Keratinocyte (primary cell): ENCODE measurements around the gene UPK3A. TPM values are rescaled to one million over a fixed set of nuclear protein-coding genes. Genes with fewer than 3 reads are reported as not detected.
A peak's percentile ranks its signal among the peaks of the same experiment; 100 is the strongest.

Source experiments
- DNase-seq: peaks from one replicate; pipeline ENCODE4 v3.0.0-alpha.2; 2011; ENCODE audit warnings: low read depth, missing footprints, low spot score
- FAIRE-seq: peaks from 2 replicates; lab custom pipeline; 2011; peaks lifted over from hg19 to GRCh38; lab: Jason Lieb, UNC
- H2AFZ ChIP-seq: 2 replicates; pipeline ENCODE4 v1.6.0; 2012; ENCODE audit warnings: low read length, control low read depth, inconsistent platforms; ENCODE audit not compliant: control insufficient read depth
- H3K27ac ChIP-seq: 2 replicates; pipeline ENCODE4 v1.5.1; 2011; ENCODE audit warnings: low read length; ENCODE audit not compliant: control insufficient read depth, insufficient read depth
- H3K27me3 ChIP-seq: 3 replicates; pipeline ENCODE4 v1.6.0; 2011; ENCODE audit warnings: low read length; ENCODE audit not compliant: control insufficient read depth, insufficient read depth; ENCODE audit errors: extremely low read depth
- H3K36me3 ChIP-seq, 2 experiments: 2 replicates in 1 of 2; 3 replicates in 1 of 2; pipeline ENCODE4 v1.5.1; 2011; ENCODE audit warnings: low read length in 2 of 2, mild to moderate bottlenecking in 1 of 2; ENCODE audit not compliant: control insufficient read depth in 2 of 2, insufficient read depth in 2 of 2; ENCODE audit errors: extremely low read depth in 1 of 2
- H3K4me1 ChIP-seq: 3 replicates; pipeline ENCODE4 v1.5.1; 2011; ENCODE audit warnings: low read length; ENCODE audit not compliant: control insufficient read depth, insufficient read depth; ENCODE audit errors: extremely low read depth
- H3K4me2 ChIP-seq: 3 replicates; pipeline ENCODE4 v1.6.0; 2011; ENCODE audit warnings: low read depth, low read length; ENCODE audit not compliant: control insufficient read depth, insufficient read depth; ENCODE audit errors: extremely low read depth
- H3K4me3 ChIP-seq, 3 experiments: fragments of 200-600 bp in 1 of 3; sonication (generic) in 1 of 3; 2 replicates in 2 of 3; 3 replicates in 1 of 3; pipeline ENCODE4 v1.5.1; 2011 to 2016; ENCODE audit warnings: low read length in 3 of 3, mild to moderate bottlenecking in 3 of 3, control low read depth in 2 of 3, inconsistent platforms in 1 of 3, low read depth in 1 of 3, mixed read lengths in 1 of 3, mixed run types in 1 of 3, moderate library complexity in 1 of 3; ENCODE audit not compliant: control insufficient read depth in 2 of 3, insufficient read depth in 2 of 3; ENCODE audit errors: extremely low read depth in 1 of 3
- H3K79me2 ChIP-seq: 2 replicates; pipeline ENCODE4 v1.6.0; 2012; ENCODE audit warnings: low read length; ENCODE audit not compliant: control insufficient read depth, insufficient read depth
- H3K9ac ChIP-seq: 3 replicates; pipeline ENCODE4 v1.6.0; 2011; ENCODE audit warnings: low read length; ENCODE audit not compliant: control insufficient read depth, insufficient read depth; ENCODE audit errors: extremely low read depth
- H3K9me1 ChIP-seq: 3 replicates; pipeline ENCODE4 v1.6.0; 2011; ENCODE audit warnings: low read length; ENCODE audit not compliant: control insufficient read depth, insufficient read depth; ENCODE audit errors: extremely low read depth
- H3K9me3 ChIP-seq: 2 replicates; pipeline ENCODE4 v1.5.1; 2012; ENCODE audit warnings: low read depth, low read length; ENCODE audit not compliant: control insufficient read depth
- H4K20me1 ChIP-seq: 3 replicates; pipeline ENCODE4 v1.6.0; 2011; ENCODE audit warnings: low read length; ENCODE audit not compliant: control insufficient read depth, insufficient read depth; ENCODE audit errors: extremely low read depth
- CTCF ChIP-seq, 3 experiments: IDR thresholded peaks in 1 of 3; conservative IDR thresholded peaks in 1 of 3; optimal IDR thresholded peaks in 1 of 3; 2 replicates in 2 of 3; 3 replicates in 1 of 3; pipeline versions ENCODE3 to v1.5.1; 2011; ENCODE audit warnings: low read length in 3 of 3, mild to moderate bottlenecking in 3 of 3, moderate library complexity in 2 of 3, control low read depth in 1 of 3, inconsistent platforms in 1 of 3; ENCODE audit not compliant: insufficient read depth in 2 of 3; ENCODE audit errors: extremely low read depth in 1 of 3
- EZH2 ChIP-seq: IDR thresholded peaks from one replicate; pipeline ENCODE4 v1.6.1; 2012; ENCODE audit warnings: inconsistent platforms, mild to moderate bottlenecking, low read length, moderate library complexity
- dilution Hi-C: fragments of 300-500 bp; cut with MboI; formaldehyde crosslinking; loops from one replicate; pipeline ENCODE4 v1.7.0; 2020; ENCODE audit warnings: low sequenced_read_pairs; ENCODE audit not compliant: extremely low pct_ligation_motif_present
- polyA plus RNA-seq, 5 experiments: library from polyadenylated mRNA; depleted of rRNA in 3 of 5; stranded (reverse) in 3 of 5; stranded (forward) in 1 of 5; unstranded in 1 of 5; fragments of >200 nt; gene quantifications; 1 replicate in 1 of 5; 2 replicates in 3 of 5; 3 replicates in 1 of 5; pipeline versions ENCODE4 v1.2.1 to v1.2.3, GENCODE V29; 2011 to 2012; ENCODE audit warnings: missing spikeins in 2 of 5, low read depth in 1 of 5, low replicate concordance in 1 of 5

The UPK3A gene
- polyA plus RNA-seq, 1 donor (not counting 4 experiments of a cell fraction or from before 2014, with no cell fraction given) = not detected

- H3K4me3 ChIP-seq = no peak overlapping the region
- no peak for DNase-seq
- no peak overlapping the region for H3K9ac ChIP-seq
- no peak for FAIRE-seq
- dilution Hi-C loops = no loop called here
- H3K4me1 ChIP-seq = peaks cover 31% of the 10 kb centered on the region
- H3K9me1 ChIP-seq = no peaks in the 10 kb centered on the region
- no peaks in the 10 kb centered on the region for H3K27me3 ChIP-seq
- H3K4me2 ChIP-seq = no peak overlapping the region
- H3K79me2 ChIP-seq = peaks cover 85% of the 10 kb centered on the region
- no peak overlapping the region for H3K27ac ChIP-seq
- H2AFZ ChIP-seq = no peak overlapping the region
- H3K36me3 ChIP-seq = peaks cover 35 to 42% of the 10 kb centered on the region in 2 experiments
- H3K9me3 ChIP-seq = no peaks in the 10 kb centered on the region
- peaks cover 12% of the 10 kb centered on the region for H4K20me1 ChIP-seq
- TF ChIP-seq EZH2 (no peak), CTCF (optimal IDR thresholded peaks at IDR 0.05 in 1 of 3, IDR thresholded peaks at IDR 0.05 in 1 of 3, conservative IDR thresholded peaks at IDR 0.05 in 1 of 3; ENCODE audit: extremely low read depth in 1 of 3, insufficient read depth in 2 of 3, low read length in 3 of 3) (no peak)
Observed at GRCh38 chr22:45235851-45236342, 48.9 kb upstream of the UPK3A start.

- no peak overlapping the region for H3K4me2 ChIP-seq
- no peaks in the 10 kb centered on the region for H3K9me1 ChIP-seq
- peak overlapping the region; percentile 28 for H3K9ac ChIP-seq
- no peak overlapping the region for H3K4me3 ChIP-seq
- H3K27ac ChIP-seq = no peak overlapping the region
- H3K79me2 ChIP-seq = peaks cover 80% of the 10 kb centered on the region
- H4K20me1 ChIP-seq = peaks cover 12% of the 10 kb centered on the region
- no peaks in the 10 kb centered on the region for H3K9me3 ChIP-seq
- no peak for DNase-seq
- H3K4me1 ChIP-seq = peaks cover 21% of the 10 kb centered on the region
- H2AFZ ChIP-seq = no peak overlapping the region
- peaks cover 35 to 42% of the 10 kb centered on the region in 2 experiments for H3K36me3 ChIP-seq
- TF ChIP-seq EZH2 (no peak), CTCF (optimal IDR thresholded peaks at IDR 0.05 in 1 of 3, IDR thresholded peaks at IDR 0.05 in 1 of 3, conservative IDR thresholded peaks at IDR 0.05 in 1 of 3; ENCODE audit: extremely low read depth in 1 of 3, insufficient read depth in 2 of 3, low read length in 3 of 3) (no peak)
- FAIRE-seq = no peak
- H3K27me3 ChIP-seq = no peaks in the 10 kb centered on the region
- dilution Hi-C loops = no loop called here
Observed at GRCh38 chr22:45237065-45237990, 47.4 kb upstream of the UPK3A start.
